Loucy (cell line): ENCODE results near the gene ATXN7L1.

ENCODE experiments used
- EZH2phosphoT487 ChIP-seq: fragments of 200-600 bp; IDR thresholded peaks from 2 replicates; pipeline ENCODE4 v1.6.1; 2018; ENCODE audit warnings: antibody characterized with exemption, mild to moderate bottlenecking, moderate library complexity, borderline replicate concordance
- TF ChIP-seq, protein P1 (sequence below): fragments of 200-600 bp; sonication (generic); conservative IDR thresholded peaks from 2 replicates; pipeline ENCODE4 v1.5.1; 2014; ENCODE audit warnings: mild to moderate bottlenecking, antibody characterized with exemption, low read length

DNA sequence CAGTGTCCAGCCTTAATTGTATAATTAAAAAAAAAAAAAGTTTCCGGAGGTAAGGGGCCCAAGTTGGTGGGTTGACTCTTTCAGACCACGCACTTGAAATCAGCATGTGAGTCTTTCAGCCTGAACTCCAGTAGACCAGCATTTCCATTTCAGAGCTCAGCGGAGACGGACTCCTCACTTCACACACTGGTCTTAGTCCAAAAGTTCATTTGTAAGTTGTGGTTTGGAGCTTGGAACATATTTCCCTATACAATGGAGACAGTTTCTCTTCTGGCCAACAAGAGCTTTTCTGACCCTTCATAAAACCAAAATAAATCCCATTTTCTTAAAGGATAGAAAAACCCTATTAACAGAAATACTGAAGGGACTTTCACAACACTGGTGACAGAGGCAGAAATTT, 41.0 kb downstream of the ATXN7L1 start:
- TF ChIP-seq EZH2phosphoT487: no peak
- TF ChIP-seq, protein P1, sequence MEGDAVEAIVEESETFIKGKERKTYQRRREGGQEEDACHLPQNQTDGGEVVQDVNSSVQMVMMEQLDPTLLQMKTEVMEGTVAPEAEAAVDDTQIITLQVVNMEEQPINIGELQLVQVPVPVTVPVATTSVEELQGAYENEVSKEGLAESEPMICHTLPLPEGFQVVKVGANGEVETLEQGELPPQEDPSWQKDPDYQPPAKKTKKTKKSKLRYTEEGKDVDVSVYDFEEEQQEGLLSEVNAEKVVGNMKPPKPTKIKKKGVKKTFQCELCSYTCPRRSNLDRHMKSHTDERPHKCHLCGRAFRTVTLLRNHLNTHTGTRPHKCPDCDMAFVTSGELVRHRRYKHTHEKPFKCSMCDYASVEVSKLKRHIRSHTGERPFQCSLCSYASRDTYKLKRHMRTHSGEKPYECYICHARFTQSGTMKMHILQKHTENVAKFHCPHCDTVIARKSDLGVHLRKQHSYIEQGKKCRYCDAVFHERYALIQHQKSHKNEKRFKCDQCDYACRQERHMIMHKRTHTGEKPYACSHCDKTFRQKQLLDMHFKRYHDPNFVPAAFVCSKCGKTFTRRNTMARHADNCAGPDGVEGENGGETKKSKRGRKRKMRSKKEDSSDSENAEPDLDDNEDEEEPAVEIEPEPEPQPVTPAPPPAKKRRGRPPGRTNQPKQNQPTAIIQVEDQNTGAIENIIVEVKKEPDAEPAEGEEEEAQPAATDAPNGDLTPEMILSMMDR: no peak
